ENCODE results near the gene RAD51B.

Gene RAD51B

GRCh38 chr14:68657300-68658028 is 837.9 kb downstream of the RAD51B start:
- Histone ChIP-seq H3K27ac (replicated peaks) (no peak overlapping the region), H3K4me3 (replicated peaks; ENCODE audit: insufficient read depth, low read length) (no peak overlapping the region), H3K27me3 (ENCODE audit: insufficient read depth, poor library complexity, severe bottlenecking) (no peaks in the 10 kb centered on the region)
- DNase-seq (ENCODE audit: low read depth in 1 of 2, low spot score in 1 of 2): no peak
- TF ChIP-seq GABPA (IDR thresholded peaks at IDR 0.05; ENCODE audit: low read depth): no peak
- TF ChIP-seq CTCF (IDR thresholded peaks at IDR 0.05; ENCODE audit: insufficient read depth, low read length): no peak
- TF ChIP-seq REST (IDR thresholded peaks at IDR 0.05; ENCODE audit: insufficient replicate concordance, low read depth): no peak
- TF ChIP-seq SPI1 (IDR thresholded peaks at IDR 0.05; ENCODE audit: borderline replicate concordance, low read depth): no peak
- no peak for TF ChIP-seq POLR2AphosphoS5 (IDR thresholded peaks at IDR 0.05; ENCODE audit: low read depth)

- no peak for DNase-seq (ENCODE audit: low read depth in 1 of 2, low spot score in 1 of 2)
- no peak overlapping the region for H3K4me3 ChIP-seq (replicated peaks; ENCODE audit: insufficient read depth, low read length)
- H3K27me3 ChIP-seq (ENCODE audit: insufficient read depth, poor library complexity, severe bottlenecking): no peaks in the 10 kb centered on the region
- TF ChIP-seq SPI1 (IDR thresholded peaks at IDR 0.05; ENCODE audit: borderline replicate concordance, low read depth) (no peak), POLR2AphosphoS5 (IDR thresholded peaks at IDR 0.05; ENCODE audit: low read depth) (no peak), GABPA (IDR thresholded peaks at IDR 0.05; ENCODE audit: low read depth) (no peak), REST (IDR thresholded peaks at IDR 0.05; ENCODE audit: insufficient replicate concordance, low read depth) (no peak), CTCF (IDR thresholded peaks at IDR 0.05; ENCODE audit: insufficient read depth, low read length) (no peak)
- no peak overlapping the region for H3K27ac ChIP-seq (replicated peaks)
Observed at GRCh38 chr14:68658029-68658509, 838.5 kb downstream of the RAD51B start.

- TF ChIP-seq GABPA (IDR thresholded peaks at IDR 0.05; ENCODE audit: low read depth) (no peak), SPI1 (IDR thresholded peaks at IDR 0.05; ENCODE audit: borderline replicate concordance, low read depth) (no peak), CTCF (IDR thresholded peaks at IDR 0.05; ENCODE audit: insufficient read depth, low read length) (no peak), POLR2AphosphoS5 (IDR thresholded peaks at IDR 0.05; ENCODE audit: low read depth) (no peak), REST (IDR thresholded peaks at IDR 0.05; ENCODE audit: insufficient replicate concordance, low read depth) (no peak)
- no peak overlapping the region for H3K27ac ChIP-seq (replicated peaks)
- no peak for DNase-seq (ENCODE audit: low read depth in 1 of 2, low spot score in 1 of 2)
- H3K27me3 ChIP-seq (ENCODE audit: insufficient read depth, poor library complexity, severe bottlenecking): no peaks in the 10 kb centered on the region
- no peak overlapping the region for H3K4me3 ChIP-seq (replicated peaks; ENCODE audit: insufficient read depth, low read length)
Observed at GRCh38 chr14:68658943-68659931, 839.7 kb downstream of the RAD51B start.

Measured in HL-60 (cell line).